Loucy (cell line): ENCODE measurements around the gene HEXD.

Experiments
- EZH2phosphoT487 ChIP-seq: fragments of 200-600 bp; IDR thresholded peaks from 2 replicates; pipeline ENCODE4 v1.6.1; 2018; ENCODE audit warnings: antibody characterized with exemption, mild to moderate bottlenecking, moderate library complexity, borderline replicate concordance
- TF ChIP-seq, protein P1 (sequence below): fragments of 200-600 bp; sonication (generic); conservative IDR thresholded peaks from 2 replicates; pipeline ENCODE4 v1.5.1; 2014; ENCODE audit warnings: mild to moderate bottlenecking, antibody characterized with exemption, low read length

DNA sequence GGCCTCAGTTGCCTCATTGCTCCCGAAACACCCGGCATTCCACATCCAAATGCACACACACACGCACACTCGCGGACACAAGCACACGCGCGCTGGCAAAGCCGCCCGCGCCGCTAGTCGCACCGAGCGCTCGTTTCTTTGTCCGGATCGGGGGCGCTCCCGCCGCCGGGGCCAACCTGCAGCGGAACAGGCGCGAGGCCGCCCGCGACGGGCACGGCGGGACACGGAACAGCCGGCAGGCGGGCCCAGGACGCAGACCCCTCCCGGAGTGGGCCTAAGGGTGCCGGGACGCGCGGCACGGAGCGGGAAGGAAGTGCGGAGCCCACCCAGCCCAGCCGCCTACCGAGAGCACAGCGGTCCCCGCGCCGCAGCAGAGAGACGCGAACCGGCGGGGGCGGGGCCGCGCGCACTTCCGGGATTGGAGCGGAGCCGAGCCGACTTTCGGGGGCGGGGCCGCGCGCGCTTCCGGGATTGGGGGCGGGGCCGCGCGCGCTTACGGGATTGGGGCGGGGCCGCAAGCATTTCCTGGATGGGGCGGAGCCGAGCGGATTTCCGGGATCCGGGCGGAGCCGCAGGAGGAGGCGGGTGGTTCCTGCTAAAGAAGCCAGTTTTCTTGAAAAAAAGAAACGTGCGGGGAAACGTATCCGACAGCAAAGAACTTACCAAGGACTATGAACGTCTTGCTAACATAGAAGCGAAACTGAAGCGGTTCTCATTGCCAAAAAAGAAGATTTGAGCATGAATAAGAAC is 32.4 kb downstream of the HEXD start, which contains the start of gene CYBC1:
- TF ChIP-seq, protein P1, sequence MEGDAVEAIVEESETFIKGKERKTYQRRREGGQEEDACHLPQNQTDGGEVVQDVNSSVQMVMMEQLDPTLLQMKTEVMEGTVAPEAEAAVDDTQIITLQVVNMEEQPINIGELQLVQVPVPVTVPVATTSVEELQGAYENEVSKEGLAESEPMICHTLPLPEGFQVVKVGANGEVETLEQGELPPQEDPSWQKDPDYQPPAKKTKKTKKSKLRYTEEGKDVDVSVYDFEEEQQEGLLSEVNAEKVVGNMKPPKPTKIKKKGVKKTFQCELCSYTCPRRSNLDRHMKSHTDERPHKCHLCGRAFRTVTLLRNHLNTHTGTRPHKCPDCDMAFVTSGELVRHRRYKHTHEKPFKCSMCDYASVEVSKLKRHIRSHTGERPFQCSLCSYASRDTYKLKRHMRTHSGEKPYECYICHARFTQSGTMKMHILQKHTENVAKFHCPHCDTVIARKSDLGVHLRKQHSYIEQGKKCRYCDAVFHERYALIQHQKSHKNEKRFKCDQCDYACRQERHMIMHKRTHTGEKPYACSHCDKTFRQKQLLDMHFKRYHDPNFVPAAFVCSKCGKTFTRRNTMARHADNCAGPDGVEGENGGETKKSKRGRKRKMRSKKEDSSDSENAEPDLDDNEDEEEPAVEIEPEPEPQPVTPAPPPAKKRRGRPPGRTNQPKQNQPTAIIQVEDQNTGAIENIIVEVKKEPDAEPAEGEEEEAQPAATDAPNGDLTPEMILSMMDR: no peak
- TF ChIP-seq EZH2phosphoT487: no peak
